GM19468 (cell line): Measurements from ENCODE around the gene SMYD3.

Source experiments
- ATAC-seq: cut with Tn5 transposase; IDR thresholded peaks from one replicate; pipeline ENCODE4 v1.9.1; 2021; ENCODE audit warnings: mild to moderate bottlenecking, moderate library complexity, moderate number of reproducible peaks; ENCODE audit not compliant: unreplicated experiment; ENCODE audit errors: extremely low read depth

The SMYD3 gene

GRCh38 chr1:246293366-246294121 lies 213.5 kb downstream of the SMYD3 start:
- ATAC-seq: no peak

GRCh38 chr1:246292571-246292970 lies 214.5 kb downstream of the SMYD3 start:
- no peak for ATAC-seq

DNA sequence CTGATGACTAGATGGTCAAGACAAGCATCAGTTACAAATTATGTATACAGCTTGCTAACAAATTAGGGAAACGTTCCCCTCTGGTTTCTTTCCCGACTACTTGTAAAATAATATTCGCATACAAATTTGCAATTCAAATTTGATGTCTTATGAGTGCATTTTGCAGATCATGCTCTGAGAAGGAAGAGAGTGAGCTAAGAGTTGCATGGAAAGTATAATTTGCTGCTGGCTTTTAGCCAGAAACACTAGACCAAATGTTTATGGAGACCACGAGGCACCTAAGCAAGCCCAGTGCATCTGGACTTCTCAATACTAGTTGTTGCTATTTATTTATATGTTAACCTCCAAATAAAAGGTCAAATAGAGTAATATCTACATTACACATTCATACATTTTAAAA lies 216.0 kb downstream of the SMYD3 start:
- ATAC-seq: no peak

- ATAC-seq: no peak
These were observed 223.2 kb downstream of the SMYD3 start for GRCh38 chr1:246283771-246284410.

GRCh38 chr1:246281639-246282038 lies 225.4 kb downstream of the SMYD3 start:
- no peak for ATAC-seq

DNA sequence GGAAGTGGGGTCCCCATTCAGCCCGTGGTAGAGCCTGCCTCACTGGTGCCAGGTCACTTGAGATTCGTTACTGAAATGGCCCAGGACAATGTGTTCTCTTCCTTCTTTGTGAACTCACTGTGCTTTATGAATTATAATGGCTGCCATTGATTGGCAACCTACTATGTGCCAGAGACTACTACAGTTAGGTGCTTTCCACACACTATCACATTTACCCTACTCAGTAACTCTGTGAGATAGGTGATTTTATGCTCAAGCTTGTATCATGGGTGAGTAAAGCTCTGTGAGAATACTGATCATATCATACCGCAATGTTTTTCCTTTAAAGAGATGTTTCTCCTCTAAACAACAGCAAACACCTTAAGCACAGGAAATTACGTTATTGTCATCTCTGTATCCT lies 225.9 kb downstream of the SMYD3 start:
- no peak for ATAC-seq

GRCh38 chr1:246280551-246280950 lies 226.5 kb downstream of the SMYD3 start:
- ATAC-seq: no peak

DNA sequence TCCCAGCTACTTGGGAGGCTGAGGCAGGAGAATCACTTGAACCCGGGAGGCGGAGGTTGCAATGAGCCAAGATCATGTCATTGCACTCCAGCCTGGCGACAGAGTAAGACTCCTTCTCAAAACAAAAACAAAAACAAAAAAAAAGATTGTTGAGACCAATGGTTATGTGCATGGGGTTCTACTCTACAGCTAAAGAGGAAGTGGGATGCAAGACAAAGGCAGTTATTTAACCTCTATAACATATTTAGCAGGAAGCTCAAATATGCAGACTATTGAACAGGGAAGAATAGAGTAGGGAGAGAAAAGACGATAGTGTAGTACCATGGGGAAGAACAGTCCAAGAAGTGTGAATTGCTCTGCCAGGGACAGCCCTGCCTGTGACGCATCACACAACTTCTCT lies 227.7 kb downstream of the SMYD3 start:
- no peak for ATAC-seq

DNA sequence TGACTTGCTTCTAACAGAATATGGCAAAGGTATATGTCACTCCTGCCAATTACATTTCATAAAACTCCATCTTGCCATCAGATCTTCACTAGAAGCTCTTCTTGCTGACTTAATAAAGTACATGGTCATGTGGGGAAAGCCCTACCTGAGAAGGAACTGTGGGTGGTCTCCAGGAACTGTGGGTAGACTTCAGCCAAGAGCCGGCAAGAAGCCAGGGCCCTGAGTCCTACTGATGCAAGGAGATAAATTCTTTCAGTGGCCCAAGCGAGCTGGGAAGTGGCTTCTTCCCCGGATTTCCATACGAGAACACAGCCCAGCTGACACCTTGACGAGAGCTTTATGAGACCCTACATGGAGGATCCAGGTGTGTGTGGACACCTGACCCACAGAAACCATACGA lies 228.7 kb downstream of the SMYD3 start:
- ATAC-seq: no peak

DNA sequence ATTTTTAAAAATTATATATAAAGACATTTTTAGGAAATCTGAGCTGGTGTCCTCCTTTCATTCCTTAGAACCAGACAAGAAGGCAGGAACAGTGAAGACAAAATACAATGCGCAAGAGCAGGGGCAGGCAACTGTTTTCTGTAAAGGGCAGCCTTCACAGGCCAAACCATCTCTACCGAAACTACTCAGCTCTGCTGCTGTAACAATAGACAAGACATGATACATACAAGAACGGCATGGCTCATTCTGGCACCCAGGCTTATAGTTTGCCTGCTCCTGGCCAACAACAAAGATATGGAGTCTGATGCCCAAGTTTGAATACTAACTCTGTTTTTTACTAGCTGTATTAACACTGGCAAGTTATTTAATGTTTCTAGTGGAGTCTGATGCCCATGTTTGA lies 232.0 kb downstream of the SMYD3 start:
- ATAC-seq: no peak

GRCh38 chr1:246274186-246274585 lies 232.9 kb downstream of the SMYD3 start:
- no peak for ATAC-seq

DNA sequence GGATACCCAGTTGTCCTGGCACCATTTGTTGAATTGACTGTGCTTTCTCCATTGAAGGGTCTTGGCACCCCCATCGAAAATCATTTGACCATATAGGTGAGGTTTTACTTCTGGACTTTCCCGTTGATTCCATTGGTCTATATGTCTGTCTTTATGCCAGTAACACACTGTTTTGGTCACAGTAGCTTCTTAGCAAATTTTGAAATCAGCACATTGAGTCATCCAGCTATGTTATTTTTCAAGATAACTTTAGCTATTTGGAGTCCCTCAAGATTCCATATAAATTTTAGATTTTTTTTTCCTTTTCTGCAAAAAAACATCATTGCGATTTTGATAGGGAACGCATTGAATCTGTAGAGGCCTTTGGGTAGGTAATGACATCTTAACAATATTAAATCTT lies 235.6 kb downstream of the SMYD3 start:
- ATAC-seq: no peak

GRCh38 chr1:246270236-246270635 lies 236.8 kb downstream of the SMYD3 start:
- peak; percentile 88 for ATAC-seq

GRCh38 chr1:246269466-246269865 lies 237.6 kb downstream of the SMYD3 start:
- no peak for ATAC-seq

- no peak for ATAC-seq
These were observed 239.2 kb downstream of the SMYD3 start for GRCh38 chr1:246267896-246268295.

GRCh38 chr1:246267426-246267825 lies 239.7 kb downstream of the SMYD3 start:
- ATAC-seq: no peak

- ATAC-seq: no peak
These were observed 241.6 kb downstream of the SMYD3 start for GRCh38 chr1:246265481-246265880.

- ATAC-seq: no peak
These were observed 244.8 kb downstream of the SMYD3 start for GRCh38 chr1:246262281-246262680.

GRCh38 chr1:246261639-246262038 lies 245.4 kb downstream of the SMYD3 start:
- no peak for ATAC-seq

GRCh38 chr1:246258250-246258649 lies 248.8 kb downstream of the SMYD3 start:
- no peak for ATAC-seq

GRCh38 chr1:246255773-246256172 lies 251.3 kb downstream of the SMYD3 start:
- no peak for ATAC-seq

DNA sequence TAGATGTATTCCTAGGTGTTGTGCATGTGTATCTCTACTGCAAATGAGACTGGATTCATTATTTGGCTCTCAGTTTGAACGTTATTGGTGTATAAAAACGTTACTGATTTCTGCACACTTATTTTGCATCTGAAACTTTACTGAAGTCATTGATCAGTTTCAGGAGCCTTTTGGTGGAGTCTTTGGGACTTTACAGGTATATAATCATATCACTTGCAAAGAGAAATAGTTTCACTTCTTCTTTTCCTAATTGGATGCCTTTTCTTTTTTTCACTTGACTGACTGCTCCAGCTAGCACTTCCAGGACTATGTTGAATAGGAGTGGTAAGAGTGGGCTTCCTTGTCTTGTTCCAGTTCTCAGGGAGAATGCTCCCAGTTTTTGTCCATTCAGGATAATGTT lies 252.2 kb downstream of the SMYD3 start:
- no peak for ATAC-seq
